Natural killer cell treated with Interleukin-12 subunit alpha and Interleukin-12 subunit beta and Interleukin-15 and Interleukin-18, amount 100 ng/mL, for 72 hours (primary cell): ENCODE data around the gene PUM1. TPM values are rescaled to one million over a fixed set of nuclear protein-coding genes. Genes with fewer than 3 reads are reported as not detected.

ENCODE experiments used
- ATAC-seq, 2 donors: fragments of 150-1000 bp; cut with Tn5 transposase in 1 of 2; sonication (Bioruptor Pico), chemical (Tn5 transposase) in 1 of 2; 2 replicates each; pipeline ENCODE4 v1.10.0; 2021
- DNase-seq: peaks from one replicate; pipeline ENCODE4 v3.0.0; 2022; ENCODE audit warnings: low spot score
- H3K27ac Mint-ChIP-seq, 2 donors: 1 replicate in 1 of 2; 2 replicates in 1 of 2; pipeline ENCODE4 v1.8.0; 2022; ENCODE audit warnings: mixed read lengths in 2 of 2, mild to moderate bottlenecking in 1 of 2, moderate library complexity in 1 of 2
- H3K27me3 Mint-ChIP-seq, 2 donors: 1 replicate in 1 of 2; 2 replicates in 1 of 2; pipeline ENCODE4 v1.8.0; 2022; ENCODE audit warnings: mixed read lengths in 2 of 2
- H3K36me3 Mint-ChIP-seq: one replicate; pipeline ENCODE4 v1.8.0; 2022; ENCODE audit warnings: mixed read lengths
- H3K4me1 Mint-ChIP-seq, 2 donors: 1 replicate in 1 of 2; 2 replicates in 1 of 2; pipeline ENCODE4 v1.8.0; 2022; ENCODE audit warnings: low read depth in 2 of 2, mixed read lengths in 2 of 2, mild to moderate bottlenecking in 1 of 2
- H3K4me3 Mint-ChIP-seq: one replicate; pipeline ENCODE4 v1.8.0; 2022; ENCODE audit warnings: mixed read lengths
- H3K9me3 Mint-ChIP-seq: 2 replicates; pipeline ENCODE4 v1.8.0; 2022; ENCODE audit warnings: mixed read lengths
- total RNA-seq, 2 donors: library from RNA; stranded (reverse); gene quantifications; one replicate each; pipeline ENCODE4 v1.2.3, GENCODE V29; 2022

The PUM1 gene, protein sequence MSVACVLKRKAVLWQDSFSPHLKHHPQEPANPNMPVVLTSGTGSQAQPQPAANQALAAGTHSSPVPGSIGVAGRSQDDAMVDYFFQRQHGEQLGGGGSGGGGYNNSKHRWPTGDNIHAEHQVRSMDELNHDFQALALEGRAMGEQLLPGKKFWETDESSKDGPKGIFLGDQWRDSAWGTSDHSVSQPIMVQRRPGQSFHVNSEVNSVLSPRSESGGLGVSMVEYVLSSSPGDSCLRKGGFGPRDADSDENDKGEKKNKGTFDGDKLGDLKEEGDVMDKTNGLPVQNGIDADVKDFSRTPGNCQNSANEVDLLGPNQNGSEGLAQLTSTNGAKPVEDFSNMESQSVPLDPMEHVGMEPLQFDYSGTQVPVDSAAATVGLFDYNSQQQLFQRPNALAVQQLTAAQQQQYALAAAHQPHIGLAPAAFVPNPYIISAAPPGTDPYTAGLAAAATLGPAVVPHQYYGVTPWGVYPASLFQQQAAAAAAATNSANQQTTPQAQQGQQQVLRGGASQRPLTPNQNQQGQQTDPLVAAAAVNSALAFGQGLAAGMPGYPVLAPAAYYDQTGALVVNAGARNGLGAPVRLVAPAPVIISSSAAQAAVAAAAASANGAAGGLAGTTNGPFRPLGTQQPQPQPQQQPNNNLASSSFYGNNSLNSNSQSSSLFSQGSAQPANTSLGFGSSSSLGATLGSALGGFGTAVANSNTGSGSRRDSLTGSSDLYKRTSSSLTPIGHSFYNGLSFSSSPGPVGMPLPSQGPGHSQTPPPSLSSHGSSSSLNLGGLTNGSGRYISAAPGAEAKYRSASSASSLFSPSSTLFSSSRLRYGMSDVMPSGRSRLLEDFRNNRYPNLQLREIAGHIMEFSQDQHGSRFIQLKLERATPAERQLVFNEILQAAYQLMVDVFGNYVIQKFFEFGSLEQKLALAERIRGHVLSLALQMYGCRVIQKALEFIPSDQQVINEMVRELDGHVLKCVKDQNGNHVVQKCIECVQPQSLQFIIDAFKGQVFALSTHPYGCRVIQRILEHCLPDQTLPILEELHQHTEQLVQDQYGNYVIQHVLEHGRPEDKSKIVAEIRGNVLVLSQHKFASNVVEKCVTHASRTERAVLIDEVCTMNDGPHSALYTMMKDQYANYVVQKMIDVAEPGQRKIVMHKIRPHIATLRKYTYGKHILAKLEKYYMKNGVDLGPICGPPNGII
- 100 to 1,000 TPM; 134 to 180 TPM for total RNA-seq

DNA sequence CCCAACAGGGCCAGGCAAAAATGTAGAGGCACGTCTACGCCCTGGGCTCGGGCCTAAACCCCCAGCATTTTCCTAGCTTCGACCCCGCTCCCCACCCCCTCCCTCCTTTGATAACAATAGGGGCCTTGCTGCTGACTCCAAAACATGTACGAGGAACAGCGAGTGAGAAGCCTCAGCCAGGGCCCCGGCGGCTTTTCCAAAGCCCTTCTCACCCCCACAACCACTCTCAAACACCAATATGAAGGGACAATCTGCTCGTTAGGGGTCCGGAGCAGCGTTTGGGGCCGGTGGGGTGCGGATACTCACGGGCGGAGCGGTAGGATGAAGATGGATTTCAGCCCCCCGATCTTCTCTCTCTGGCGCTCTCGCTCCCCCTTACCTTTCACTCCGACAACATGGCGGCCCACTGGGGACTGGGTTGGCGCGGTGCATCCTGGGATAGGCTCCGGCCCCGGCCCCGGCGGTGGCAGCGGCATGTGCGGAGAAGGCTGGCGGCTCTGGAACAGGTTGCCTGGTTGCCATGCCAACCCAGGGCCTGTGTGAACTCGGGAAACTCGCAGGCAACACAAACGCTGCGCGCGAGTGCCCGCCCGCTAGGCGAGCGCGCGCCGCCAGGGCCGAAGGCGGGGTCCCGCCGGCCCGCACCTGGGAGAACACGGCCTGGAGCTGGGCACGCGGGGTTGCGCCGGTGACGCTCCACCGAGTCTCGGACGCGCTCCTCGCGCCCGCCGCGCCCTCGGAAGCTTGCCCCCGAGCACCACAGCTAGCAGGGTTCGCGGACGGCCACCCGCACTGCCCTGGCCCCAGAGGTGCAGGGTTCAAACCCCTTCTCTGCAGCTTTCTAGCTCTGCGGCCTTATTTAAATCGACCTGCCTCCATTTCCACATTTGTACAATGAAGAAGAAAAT is at the start of gene PUM1:
TSS of gene PUM1 (minus strand) at position 408 of the 908 bp plus-strand sequence. CDS start 6,151 bp downstream, outside the sequence.
- Mint-ChIP-seq H3K36me3 (peaks cover 13% of the 10 kb centered on the region), H3K27me3 (no peaks in the 10 kb centered on the region), H3K4me1 (peaks cover 24 to 27% of the 10 kb centered on the region in 2 donors), H3K4me3 (peak within 1 kb of the TSS; percentile 92), H3K27ac (peak within 1 kb of the TSS; percentile 97 to 99), H3K9me3 (no peaks in the 10 kb centered on the region)
- ATAC-seq (peak; percentile 99 to 100), DNase-seq (peak; percentile 98)

DNA sequence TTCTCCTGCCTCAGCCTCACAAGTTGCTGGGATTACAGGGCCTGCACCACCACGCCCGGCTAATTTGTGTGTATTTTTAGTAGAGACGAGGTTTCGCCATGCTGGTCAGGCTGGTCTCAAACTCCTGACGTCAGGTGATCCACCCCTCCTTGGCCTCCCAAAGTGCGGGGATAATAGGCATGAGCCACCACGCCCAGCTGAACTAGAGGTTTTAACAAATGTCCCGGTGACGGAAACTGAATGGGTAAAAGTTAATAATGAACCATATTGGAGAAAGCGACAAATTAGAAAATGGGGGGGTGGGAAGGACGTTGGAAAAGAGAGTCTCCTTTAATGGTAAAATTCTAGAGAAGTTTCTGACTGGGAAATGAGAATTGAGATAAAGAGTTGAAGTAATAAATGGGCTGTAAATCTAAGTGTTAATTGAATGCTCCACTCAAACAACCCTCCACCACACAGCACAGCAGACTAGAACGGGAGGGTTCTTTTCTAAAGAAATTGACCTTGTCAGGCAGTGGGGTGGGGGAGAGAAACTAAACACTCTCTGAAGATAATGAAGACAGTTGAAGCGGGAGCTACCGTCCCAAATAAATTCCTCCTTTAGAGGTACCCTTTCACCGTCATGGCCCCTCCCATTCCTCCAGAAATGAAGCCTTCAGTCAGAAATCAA is 46.9 kb upstream of the PUM1 start:
- Mint-ChIP-seq H3K36me3 (no peaks in the 10 kb centered on the region), H3K9me3 (no peaks in the 10 kb centered on the region), H3K4me1 (no peaks in the 10 kb centered on the region), H3K27ac (no peak overlapping the region), H3K27me3 (peaks cover 18 to 41% of the 10 kb centered on the region in 2 donors), H3K4me3 (no peak overlapping the region)
- ATAC-seq, result no peak
- DNase-seq, result no peak

GRCh38 chr1:31111290-31111951 is 45.9 kb upstream of the PUM1 start:
- no peak overlapping the region for H3K4me3 Mint-ChIP-seq
- peaks cover 16 to 36% of the 10 kb centered on the region in 2 donors for H3K27me3 Mint-ChIP-seq
- no peaks in the 10 kb centered on the region for H3K4me1 Mint-ChIP-seq
- no peak overlapping the region for H3K27ac Mint-ChIP-seq
- DNase-seq (no peak), ATAC-seq (no peak)
- no peaks in the 10 kb centered on the region for H3K9me3 Mint-ChIP-seq
- no peaks in the 10 kb centered on the region for H3K36me3 Mint-ChIP-seq

DNA sequence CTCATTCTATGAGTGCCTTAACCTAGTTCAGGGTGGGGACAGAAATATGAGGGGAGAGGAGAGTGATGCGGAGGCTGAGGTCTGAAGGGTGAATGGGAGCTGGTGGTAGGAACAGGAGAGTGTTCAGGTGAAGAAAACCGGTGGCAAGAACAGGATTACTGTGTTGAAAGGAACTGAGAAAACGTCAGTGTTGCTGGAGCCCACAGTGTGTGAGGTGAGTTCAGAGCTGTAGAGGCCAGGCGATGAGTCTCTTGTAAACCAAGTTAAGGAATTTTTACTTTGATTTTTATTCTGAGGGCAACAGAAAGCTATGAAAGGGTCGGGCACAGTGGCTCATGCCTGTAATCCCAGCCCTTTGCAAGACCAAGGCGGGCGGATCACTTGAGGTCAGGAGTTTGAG is 45.3 kb upstream of the PUM1 start:
- Mint-ChIP-seq H3K4me3 (no peak overlapping the region), H3K9me3 (no peaks in the 10 kb centered on the region), H3K27ac (no peak overlapping the region), H3K36me3 (no peaks in the 10 kb centered on the region), H3K4me1 (no peaks in the 10 kb centered on the region), H3K27me3 (peaks cover 14 to 31% of the 10 kb centered on the region in 2 donors)
- ATAC-seq, result no peak
- DNase-seq, result no peak

DNA sequence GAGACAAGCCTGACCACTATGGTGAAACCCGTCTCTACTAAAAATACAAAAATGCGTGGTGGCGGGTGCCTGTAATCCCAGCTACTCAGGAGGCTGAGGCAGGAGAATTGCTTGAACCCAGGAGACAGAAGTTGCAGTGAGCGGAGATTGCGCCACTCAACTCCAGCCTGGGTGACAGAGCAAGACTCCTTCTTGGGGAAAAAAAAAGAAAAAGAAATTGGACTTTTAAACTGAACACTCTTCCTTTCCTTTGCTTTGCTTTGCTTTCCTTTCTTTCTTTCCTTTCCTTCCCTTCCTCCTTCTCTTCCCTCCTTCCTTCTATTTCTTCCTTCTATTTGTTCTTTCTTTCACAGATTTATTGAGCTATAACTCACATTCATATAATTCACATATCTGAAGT is 43.3 kb upstream of the PUM1 start:
- no peaks in the 10 kb centered on the region for H3K4me1 Mint-ChIP-seq
- no peak overlapping the region for H3K27ac Mint-ChIP-seq
- no peak for ATAC-seq
- peaks cover 13 to 27% of the 10 kb centered on the region in 2 donors for H3K27me3 Mint-ChIP-seq
- no peak overlapping the region for H3K4me3 Mint-ChIP-seq
- no peaks in the 10 kb centered on the region for H3K9me3 Mint-ChIP-seq
- H3K36me3 Mint-ChIP-seq, result no peaks in the 10 kb centered on the region
- no peak for DNase-seq

DNA sequence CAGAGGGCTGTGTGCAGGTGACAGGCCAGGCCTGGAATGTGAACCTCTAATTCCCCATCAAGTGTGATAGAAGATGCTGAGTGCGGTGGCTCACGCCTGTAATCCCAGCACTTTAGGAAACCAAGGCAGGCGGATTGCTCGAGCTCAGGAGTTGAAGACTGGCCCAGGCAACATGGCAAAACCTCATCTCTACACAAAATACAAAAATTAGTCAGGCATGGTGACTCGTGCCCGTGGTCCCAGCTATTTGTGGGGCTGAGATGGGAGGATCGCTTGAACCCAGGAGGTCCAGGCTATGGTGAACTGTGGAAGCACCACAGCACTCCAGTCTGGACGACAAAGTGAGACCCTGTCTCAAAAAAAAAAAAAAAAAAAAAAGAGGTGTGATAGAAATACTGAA is 40.1 kb upstream of the PUM1 start:
- Mint-ChIP-seq H3K36me3 (no peaks in the 10 kb centered on the region), H3K27ac (no peak overlapping the region), H3K4me1 (no peaks in the 10 kb centered on the region), H3K9me3 (no peaks in the 10 kb centered on the region), H3K4me3 (no peak overlapping the region), H3K27me3 (peaks cover 13 to 18% of the 10 kb centered on the region in 2 donors)
- DNase-seq (no peak), ATAC-seq (no peak)

GRCh38 chr1:31102501-31102950 is 37.0 kb upstream of the PUM1 start:
- H3K36me3 Mint-ChIP-seq, result no peaks in the 10 kb centered on the region
- no peak overlapping the region for H3K27ac Mint-ChIP-seq
- no peaks in the 10 kb centered on the region for H3K9me3 Mint-ChIP-seq
- H3K27me3 Mint-ChIP-seq, result peaks cover 0 to 2% of the 10 kb centered on the region in 2 donors
- DNase-seq (no peak), ATAC-seq (no peak)
- H3K4me1 Mint-ChIP-seq, result no peaks in the 10 kb centered on the region
- H3K4me3 Mint-ChIP-seq, result no peak overlapping the region

DNA sequence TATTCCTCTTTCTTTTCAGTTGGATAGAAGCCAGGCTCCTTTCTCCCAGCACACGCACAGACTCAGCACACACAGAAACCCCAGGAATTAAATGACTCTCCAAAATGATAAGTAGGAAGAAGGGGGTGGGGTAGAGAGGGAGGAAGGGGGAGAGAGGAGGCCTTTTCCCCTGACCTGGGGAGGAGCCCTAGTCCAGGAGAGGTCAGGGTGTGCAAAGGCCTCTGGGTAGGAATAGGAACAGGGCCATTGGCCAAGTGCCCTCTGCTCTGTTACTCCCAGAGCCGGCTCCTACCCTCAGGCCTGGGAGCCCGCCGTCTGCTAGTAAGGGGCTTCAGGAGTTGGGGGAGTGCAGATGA is 35.6 kb upstream of the PUM1 start:
- no peaks in the 10 kb centered on the region for H3K36me3 Mint-ChIP-seq
- H3K4me1 Mint-ChIP-seq, result no peaks in the 10 kb centered on the region
- ATAC-seq (no peak), DNase-seq (no peak)
- no peaks in the 10 kb centered on the region for H3K9me3 Mint-ChIP-seq
- H3K4me3 Mint-ChIP-seq, result no peak overlapping the region
- H3K27me3 Mint-ChIP-seq, result peaks cover 0 to 2% of the 10 kb centered on the region in 2 donors
- no peak overlapping the region for H3K27ac Mint-ChIP-seq

GRCh38 chr1:31099293-31100032 is 33.9 kb upstream of the PUM1 start:
- H3K36me3 Mint-ChIP-seq, result no peaks in the 10 kb centered on the region
- H3K4me3 Mint-ChIP-seq, result no peak overlapping the region
- peaks cover 0 to 2% of the 10 kb centered on the region in 2 donors for H3K27me3 Mint-ChIP-seq
- H3K27ac Mint-ChIP-seq, result no peak overlapping the region
- DNase-seq (no peak), ATAC-seq (no peak)
- no peaks in the 10 kb centered on the region for H3K9me3 Mint-ChIP-seq
- no peaks in the 10 kb centered on the region for H3K4me1 Mint-ChIP-seq

DNA sequence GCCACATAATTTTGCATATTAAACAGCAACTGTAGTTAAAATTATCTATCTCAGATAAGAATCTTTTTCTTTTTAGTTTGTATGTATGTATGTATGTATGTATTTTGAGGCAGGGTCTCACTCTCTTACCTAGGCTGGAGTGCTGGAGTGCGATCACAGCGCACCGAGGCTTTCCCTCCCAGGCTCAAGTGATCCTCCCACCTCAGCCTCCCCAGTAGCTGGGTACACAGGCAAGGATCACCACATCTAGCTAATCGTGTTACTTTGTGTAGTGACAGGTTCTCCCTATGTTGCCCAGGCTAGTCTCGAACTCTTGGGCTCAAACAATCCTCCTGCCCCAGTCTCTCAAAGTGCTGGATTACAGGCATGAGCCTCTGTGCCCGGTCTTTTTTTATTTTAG is 30.5 kb upstream of the PUM1 start:
- ATAC-seq (no peak), DNase-seq (no peak)
- no peaks in the 10 kb centered on the region for H3K9me3 Mint-ChIP-seq
- no peak overlapping the region for H3K27ac Mint-ChIP-seq
- H3K36me3 Mint-ChIP-seq, result no peaks in the 10 kb centered on the region
- no peaks in the 10 kb centered on the region for H3K4me1 Mint-ChIP-seq
- peaks cover 0 to 1% of the 10 kb centered on the region in 2 donors for H3K27me3 Mint-ChIP-seq
- no peak overlapping the region for H3K4me3 Mint-ChIP-seq

DNA sequence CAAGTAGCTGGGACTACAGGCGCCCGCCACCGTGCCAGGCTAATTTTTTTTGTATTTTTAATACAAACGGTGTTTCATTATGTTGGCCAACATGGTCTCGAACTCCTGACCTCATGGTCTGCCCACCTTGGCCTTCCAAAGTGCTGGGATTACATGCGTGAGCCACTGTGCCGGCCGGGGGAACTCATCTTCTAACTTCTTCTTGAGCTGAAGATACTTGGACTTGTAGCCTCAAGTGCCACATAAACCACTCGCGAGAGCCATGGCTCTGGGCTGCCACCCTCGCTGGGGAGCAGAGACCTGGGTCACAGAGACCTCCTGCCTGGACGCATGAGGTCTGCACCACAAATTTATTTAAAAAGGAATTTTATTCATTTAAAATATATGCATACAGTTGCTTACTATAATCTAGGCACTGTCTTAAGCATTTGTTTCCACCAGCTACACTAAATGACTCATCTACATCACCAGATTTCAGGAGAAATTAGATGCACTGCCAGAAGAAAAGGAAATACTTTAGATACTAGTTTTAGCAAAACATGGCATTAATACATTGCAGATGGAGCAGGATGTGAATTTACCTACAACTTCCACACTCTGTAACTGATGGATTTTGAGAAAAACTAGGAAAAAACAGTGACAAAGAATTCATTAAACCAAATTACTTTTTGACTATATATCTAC is 29.9 kb upstream of the PUM1 start:
- ATAC-seq, result no peak
- DNase-seq, result no peak
- Mint-ChIP-seq H3K4me1 (no peaks in the 10 kb centered on the region), H3K27me3 (no peaks in the 10 kb centered on the region), H3K4me3 (no peak overlapping the region), H3K36me3 (no peaks in the 10 kb centered on the region), H3K9me3 (no peaks in the 10 kb centered on the region), H3K27ac (no peak overlapping the region)
